GM19397 (cell line): ENCODE data around the gene MGLL.

Experiments used
- ATAC-seq: cut with Tn5 transposase; IDR thresholded peaks from one replicate; pipeline ENCODE4 v1.9.1; 2021; ENCODE audit warnings: mild to moderate bottlenecking, moderate library complexity; ENCODE audit not compliant: unreplicated experiment

Gene MGLL

DNA sequence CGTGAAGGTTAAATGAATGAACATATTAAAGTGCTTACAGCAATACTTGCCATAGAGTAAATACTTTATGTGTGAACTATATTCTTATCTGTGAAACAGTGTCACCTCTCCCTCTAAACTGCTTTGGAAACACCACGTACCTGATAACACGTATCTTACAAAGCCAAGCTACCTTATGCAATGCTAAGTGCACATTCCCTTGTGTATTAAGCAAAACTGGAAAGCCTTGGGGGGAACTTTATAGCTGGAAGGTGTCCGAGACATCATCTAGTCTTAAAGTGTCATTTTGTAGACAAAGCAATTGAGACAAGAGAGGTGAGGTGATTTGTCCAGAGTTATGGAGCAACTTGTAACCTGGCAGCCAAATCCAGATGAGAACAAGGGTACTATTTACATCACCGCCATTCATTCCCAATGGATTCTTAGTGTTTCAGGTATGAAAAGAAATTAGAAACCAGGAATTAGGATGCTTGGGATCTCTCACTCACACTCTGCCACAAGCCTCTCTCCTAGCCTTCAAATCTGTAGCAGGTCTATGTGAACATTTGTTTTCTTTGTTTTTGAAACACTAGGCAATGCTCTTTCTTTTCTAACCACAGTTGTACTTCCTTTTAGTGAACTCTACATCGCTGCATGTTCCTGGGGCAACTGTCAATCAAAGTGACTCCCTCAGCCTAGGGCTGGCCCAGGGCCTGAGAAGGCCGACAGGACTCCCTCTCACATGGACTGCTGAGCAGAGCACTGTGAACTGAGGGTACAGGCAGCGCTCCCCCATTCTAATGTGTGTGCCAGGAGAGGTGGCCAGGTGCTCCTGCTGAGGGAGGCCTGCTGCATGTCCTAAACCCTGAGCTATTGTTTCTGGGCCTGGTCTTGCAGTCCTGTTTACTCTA, 13.9 kb upstream of the MGLL start:
- peak; percentile 79 for ATAC-seq

DNA sequence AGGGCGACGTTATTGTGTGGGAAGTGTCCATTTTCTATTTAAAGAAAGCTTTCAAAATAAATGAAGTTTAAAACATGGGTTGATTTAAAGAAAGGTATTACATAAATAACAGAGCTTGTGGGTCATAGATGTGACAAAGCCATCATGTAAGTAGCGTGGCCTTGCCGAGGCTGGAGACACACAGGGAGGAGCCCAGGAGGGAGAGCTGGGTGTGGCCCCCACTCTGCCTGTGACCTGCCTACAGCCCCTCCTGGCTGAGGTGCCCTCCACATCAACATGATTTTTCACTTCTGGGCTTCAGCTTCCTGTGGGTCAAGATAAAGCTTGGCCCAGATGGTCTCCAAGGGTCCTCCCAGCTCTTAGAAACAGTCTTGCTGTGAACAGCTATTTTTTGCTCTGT, 12.5 kb upstream of the MGLL start:
- peak; percentile 20 for ATAC-seq

DNA sequence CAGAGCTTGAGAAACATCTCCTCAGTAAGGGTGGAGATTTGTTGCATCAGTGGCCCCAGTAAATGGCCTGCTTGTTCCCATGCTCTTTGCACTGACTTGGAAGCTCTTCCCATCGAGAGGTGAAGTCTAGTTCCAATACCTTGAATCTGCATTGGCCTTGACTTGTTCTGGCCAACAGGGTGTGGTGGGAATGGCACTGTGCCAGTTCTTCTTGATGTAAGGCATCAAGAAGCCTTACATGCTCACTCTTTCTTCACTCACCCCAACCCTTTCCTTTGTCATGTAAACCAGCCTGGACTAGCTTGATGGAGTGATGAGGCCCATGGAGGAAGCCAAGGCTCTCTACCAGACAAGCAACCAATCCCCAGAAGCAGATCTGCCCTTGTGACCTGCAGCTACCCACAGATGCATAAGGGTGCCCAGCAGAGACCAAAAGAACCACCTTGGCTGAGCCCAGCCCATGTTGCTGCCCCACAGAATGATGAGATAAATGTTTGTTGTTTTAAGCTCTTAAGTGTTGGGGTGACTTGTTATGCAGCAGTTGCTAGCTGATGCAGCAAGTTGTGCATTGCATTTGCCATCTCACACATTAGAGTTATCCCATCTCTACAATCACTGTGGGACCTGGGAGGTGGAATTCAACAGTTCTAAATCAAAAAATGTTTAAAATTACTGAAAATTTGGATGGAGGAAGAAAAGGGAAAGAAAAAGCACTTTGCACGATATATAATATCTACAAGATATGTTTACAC, 11.1 kb upstream of the MGLL start:
- no peak for ATAC-seq

DNA sequence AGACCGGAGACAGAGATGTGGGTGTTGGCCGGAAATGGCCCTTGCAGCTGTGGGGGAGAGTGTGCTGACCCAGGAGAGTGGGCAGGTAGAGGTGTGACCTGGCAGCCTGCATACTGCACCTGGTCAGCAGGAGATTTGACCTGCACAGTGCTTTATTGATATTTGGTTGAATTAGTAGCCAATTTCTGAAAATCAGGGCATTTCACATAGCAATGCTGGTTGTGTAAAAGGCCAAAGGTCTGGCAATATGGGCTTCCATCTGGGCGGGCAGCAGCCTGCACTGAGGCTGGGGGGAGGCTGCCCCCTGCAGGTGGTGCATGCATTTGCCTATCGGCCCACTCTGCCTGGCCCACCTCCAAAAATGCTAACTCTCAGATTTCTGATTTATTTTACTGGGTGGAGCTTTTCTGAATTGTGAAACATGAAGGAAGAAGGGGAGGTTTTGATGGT, 9.4 kb upstream of the MGLL start:
- ATAC-seq: no peak

DNA sequence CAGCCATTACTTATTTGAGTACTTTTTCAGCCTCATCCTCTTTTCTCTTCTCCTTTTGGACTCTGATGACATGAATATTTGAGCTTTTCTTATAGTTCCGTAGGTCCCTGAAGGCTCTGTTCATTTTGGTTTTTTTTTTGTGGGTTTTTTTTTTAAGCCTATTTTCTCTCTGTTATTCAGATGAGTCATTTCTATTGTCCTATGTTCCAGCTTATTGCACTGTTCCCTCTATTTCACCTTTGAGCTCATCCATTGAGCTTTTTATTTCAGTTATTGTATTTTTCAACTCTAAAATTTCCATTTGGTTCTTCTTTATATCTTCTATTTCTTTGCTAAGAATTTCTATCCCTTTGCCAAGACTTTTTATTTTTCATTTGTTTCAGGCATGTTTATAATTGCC, 7.2 kb upstream of the MGLL start:
- no peak for ATAC-seq

DNA sequence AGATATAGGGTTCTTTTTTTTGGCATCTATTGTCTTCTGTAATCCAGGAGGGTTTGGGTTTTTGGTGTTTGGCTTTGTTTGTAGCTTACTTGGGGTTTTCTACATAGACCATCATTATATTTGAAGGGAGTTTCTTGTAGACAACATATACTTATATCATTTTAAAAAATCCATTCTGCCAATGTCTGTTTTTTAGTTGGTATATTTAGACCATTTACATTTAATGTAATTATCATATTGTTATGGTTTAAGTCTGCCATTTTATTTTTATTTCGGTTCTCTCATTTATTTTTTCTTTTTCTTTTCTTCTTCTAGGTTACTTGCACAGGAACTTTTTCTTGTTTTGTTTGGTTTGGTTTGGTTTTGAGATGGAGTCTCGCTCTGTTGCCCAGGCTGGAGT, 5.5 kb upstream of the MGLL start:
- ATAC-seq: no peak

DNA sequence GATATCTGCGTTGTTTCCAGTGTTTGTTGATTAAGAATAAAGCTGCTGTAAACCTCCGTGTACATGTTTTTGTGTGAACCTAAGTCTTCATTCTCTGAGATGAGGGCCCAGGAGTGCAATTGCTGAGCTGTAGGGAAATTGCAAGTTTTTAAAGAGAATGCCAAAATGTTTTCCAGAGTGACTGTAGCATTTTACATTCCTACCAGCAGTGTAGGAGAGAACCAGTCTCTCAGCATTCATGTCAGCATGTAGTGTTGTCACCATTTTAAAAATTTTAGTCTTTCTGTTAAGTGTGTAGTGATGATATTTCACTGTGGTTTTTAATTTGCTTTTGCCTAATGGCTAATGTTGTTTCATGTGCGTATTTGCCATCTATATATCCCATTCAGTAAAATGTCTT, 3.4 kb upstream of the MGLL start:
- ATAC-seq: no peak

DNA sequence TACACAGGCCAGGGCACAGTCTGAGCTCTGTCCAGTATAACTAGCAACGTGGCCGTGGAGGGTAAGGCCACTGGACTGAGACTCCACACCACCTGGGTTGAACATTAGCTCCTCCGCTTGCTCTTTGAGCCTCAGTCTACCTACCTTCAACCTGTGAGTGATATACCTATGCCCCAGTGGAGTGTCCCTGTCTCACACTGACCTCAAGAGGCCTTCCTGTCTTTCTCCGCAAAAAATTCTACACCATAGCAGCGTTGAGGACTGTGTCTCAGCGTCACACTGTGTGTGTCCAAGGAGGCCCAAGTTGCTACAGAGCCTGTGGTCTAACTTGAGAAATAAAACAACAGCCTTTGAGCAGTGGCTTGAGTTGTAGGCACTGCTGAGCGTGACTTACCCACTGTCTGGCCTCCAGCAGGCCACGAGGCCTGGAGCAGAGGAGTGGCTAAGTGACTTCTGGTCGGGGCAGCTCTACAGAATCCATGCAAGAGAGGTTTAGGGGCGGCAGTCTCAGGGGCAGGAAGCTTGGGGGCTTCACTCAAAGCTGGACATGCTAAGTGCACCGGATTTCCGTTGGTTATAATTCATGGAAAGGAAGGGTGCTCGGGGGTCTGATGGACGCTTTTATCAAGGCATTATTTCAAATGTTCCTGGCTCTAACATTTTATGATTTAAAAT, 2.0 kb upstream of the MGLL start:
- ATAC-seq: no peak

DNA sequence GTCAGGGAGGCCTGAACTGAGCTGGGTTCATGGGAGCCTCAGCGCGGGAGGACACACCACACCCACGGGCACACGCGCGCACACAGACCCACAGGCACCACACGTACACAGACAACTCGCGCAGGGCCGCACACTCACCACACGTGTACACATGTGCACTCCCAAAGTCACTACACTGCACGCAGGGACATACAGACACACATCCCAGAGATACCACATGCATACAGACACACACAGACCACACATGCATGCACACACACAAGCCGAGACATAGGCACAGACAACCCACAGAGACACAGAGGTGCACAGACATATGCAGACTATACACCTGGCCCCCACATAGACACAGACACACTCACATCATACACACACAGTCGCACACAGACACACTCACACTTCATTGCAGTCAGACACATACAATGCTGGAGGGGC, 1.1 kb upstream of the MGLL start:
- no peak for ATAC-seq

DNA sequence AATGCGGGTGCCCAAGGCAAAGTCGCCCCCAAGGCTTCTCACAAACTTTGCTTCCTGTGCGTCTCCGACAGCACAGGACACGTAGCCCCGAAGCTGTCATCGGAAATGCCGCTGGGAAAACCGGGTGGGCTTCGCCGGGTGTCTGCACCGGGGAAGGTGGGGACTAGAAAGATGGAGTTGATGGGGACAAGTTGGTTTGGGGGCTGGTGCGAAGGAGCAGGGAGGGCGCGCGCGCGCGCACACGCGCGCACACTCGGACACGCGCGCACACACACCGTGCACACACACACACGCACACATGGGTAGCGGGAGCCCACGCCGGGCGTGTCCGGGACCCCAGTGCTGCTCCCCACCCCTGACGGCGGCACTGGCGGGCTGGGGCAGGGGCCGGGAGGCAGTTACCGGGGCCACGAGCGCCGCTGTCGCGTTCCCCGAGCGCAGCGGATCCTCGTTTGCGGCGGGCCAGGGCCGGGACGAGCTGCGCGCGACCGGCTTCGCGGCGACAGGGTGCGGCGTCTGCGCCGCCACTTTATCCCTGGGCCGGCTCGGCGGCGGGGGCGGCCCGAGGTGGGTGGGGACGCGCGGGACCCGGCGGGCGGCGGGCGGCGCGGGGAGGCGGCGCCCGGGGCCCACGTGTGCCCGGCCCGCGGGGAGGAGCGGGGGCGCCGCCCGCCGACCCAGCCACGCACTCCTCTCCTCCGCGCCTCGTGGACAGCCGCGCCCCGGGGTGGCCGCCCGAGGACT, 539 bp upstream of the MGLL start:
- peak; percentile 41 for ATAC-seq

DNA sequence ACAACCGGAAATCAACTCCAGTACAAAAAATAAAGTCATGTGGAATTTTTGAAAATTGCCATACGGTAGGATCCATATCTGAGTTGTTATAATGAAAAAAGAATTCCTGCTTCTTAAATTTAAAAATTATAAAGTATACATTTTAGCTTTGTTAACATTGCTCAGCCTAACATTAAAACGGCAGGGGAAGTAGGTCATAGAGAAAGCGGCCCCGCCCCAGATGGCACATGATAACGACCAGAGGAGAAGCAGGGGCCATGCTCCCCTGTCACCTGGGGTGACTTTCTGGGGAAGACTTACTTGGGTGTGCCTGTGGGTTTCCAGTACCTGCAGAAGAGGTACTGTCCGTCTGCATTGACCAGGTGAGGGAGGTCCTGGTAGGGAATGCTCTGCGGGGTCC, 921 bp downstream of the MGLL start:
- no peak for ATAC-seq

DNA sequence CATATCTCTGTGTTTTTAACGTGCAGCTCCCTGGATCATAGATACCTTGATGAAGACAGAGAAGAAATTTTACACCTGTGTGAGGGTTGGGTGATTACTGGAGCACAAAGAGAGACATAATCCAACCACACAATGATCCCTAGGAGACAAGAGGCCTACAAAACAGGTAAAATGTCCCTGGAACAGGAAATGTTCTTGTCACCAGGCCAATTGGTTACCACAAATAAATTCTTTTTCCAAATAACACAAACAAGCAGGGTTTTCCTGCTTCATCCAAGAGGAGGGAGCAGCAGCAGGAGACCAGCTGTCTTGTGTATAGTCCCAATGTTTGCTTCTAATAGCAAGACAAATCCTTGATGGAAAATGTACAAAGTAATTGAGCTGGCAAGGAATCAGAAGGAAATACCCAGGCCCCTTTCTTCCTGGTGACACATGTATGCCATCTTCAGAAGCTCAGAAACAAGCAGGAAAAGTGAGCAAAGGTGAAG, 1.4 kb downstream of the MGLL start:
- ATAC-seq: no peak

DNA sequence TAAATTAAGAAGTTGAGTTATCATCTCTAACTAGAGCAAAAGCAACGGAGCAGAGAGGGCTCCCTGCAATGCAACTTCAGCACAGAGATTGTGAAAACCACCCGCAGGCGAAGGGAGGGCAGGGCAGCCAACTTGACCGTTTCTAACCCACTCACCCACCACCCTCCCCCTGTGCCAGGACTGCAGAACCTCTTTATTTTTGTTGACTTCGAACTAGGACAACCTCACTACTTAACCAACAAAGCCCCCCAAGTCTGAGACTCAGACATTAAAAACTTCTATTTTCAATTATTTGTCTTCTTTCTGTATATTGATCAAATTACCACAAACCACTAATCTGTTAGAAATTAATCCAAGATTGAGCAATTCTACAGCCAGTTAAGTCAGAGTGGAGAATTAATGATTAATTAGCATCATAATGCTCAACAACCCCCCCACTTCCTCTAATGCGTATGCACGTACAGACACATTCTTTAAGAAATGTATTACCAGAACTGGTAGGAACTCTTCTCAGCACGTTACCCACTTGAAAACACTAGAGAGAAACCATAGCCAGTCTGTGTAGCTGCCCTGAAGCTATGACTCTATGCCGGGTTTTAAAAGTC, 2.0 kb downstream of the MGLL start:
- ATAC-seq: no peak

DNA sequence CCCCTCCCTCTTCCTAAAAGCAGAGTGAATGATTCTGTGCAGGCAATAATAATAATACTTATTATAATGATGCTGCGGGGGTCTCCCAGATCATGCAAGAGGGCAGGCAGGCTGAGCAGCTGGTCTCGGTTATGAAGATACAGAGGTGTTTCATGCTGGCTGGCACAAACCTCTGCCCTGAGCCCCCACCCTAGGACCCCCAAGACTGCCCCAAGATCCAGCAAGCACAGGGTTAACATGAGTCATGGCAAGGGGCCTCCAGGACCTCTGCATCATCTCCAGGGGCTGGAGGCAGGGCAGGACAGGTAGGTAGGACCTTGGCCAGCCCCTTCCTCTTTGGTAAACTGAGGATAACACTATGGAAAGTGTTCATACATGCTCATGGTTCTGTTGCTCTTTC, 2.7 kb downstream of the MGLL start:
- no peak for ATAC-seq

DNA sequence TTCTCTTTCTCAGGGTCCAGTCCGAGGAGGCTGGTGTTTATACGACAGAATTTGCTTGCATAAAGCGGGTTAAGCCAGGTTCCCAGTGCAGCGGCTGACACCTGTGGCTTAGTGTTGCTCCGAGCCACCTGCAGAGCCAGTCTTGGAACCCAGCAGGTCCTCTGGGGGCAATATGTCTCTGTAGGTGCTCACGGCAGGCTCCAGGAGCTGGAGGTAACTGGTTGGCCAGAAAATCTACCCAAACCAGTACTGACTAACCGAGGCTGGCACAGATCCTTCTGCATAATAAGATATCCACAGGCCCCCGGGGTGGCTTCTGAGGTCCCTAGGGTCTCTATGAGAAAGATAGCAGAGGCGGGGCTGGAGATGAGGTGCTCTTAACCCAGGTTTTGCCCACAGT, 3.2 kb downstream of the MGLL start:
- ATAC-seq: no peak

DNA sequence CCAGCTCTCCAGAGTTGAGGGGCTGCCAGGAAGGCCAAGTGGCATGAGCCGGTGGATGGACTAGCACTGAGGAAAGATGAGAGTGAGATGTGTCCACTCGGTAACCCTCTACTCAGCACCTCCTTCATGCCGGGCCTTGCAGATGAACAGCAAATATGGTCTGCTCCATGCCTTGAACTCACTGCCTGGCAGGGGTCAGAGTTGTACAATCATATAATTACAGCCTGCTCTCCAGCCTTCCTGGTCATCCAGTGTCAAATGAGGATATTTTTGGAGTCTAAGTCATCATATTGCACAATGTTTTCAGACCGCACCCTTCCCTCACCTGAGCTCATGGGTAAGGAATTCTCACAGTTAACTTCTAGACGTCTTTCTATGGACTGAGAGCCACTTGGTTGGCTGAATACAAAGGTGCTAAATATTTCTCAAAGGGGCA, 4.9 kb downstream of the MGLL start:
- no peak for ATAC-seq

DNA sequence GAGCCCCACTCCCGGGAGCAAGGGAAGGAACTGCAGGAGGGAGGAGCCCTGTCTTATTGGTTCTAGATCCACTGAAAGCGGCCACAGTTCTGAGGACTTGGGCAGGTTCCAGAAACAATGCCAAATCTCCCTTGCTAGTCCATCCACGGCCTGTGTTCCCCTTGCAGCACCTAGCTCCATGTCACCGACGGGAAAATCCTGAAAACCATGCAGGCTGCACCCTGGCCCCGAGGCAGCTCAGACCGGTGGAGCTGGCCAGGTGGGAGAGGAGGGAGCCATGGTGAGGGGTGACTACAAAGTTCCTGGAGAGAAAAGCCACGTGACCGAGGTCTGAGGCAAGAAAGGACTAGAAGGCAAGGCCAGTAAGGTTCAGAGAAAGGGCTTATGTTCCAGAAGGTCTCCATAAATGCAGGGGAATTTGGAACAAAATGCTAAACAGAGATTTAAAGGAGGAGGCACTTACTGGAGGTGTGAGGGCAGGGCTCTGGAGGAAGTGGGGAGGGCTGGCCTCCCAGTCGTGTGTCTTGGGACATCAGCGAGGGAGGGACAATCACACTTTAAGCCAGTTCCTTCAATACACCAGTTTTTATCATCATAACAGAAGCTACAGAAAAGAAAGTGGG, 5.4 kb downstream of the MGLL start:
- no peak for ATAC-seq

DNA sequence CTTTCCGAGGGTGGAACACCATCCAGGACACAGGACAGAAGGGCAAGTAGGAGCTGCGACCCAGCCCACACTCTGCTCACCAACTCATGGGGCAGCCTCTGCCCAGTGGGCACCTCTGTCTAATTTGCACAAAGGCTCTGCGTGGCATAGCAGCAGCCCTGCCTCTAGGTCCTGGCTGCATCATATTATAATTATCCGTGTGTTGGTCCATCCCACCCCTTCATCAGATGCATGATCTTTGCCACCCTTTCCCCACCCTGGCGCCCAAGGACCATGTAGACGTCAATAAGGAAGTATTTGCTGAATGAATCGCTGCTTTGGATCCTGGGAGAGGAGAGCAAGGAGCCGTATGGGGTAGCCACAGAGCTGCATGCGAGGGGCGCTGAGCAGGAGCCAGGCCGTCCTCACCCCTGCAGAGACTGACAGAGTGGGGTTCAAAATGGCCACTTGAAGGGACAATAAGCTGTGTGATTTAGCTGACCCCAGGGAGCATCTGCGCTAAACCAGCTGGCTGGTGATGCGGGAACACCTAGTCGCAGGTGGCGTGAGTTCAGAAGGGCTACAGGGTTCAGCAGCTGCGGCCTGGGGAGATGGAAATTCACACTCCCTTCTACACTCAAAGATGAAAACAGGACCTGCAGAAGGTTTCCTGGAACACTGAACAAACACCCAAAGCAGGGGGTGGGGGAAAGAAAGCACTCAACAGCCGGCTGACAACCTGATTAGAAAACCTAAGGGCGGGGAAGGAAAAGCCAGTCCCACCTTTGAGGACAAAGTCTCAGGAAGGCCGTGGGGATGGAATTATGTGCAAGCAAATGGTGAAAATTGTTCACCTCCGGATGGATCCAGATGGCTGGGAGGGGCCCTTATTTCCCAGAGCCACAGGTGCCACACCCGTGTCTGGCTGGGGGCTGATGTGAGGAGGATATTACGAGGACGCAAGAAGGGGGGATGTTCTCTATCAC, 6.4 kb downstream of the MGLL start:
- no peak for ATAC-seq

DNA sequence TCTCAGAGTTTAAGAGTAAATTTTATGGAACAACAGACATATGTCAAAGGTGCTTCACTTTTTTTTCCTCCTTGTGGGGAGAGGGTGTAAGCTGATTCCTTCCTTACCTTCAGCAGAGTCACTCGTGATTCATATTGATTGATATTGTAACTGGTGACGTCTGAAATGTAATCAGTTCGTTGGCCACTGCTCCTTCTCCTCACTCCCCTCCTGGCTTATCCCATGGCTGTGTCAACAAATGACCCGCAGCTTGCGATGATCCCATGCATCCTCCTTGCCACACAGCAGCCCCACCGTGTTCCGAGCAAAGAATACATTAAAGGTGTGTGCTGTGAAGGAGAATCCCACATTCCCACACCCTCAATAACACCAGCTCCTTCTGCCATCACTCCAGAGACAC, 7.3 kb downstream of the MGLL start:
- no peak for ATAC-seq
